ENCODE data around the gene SCO2.

DNA sequence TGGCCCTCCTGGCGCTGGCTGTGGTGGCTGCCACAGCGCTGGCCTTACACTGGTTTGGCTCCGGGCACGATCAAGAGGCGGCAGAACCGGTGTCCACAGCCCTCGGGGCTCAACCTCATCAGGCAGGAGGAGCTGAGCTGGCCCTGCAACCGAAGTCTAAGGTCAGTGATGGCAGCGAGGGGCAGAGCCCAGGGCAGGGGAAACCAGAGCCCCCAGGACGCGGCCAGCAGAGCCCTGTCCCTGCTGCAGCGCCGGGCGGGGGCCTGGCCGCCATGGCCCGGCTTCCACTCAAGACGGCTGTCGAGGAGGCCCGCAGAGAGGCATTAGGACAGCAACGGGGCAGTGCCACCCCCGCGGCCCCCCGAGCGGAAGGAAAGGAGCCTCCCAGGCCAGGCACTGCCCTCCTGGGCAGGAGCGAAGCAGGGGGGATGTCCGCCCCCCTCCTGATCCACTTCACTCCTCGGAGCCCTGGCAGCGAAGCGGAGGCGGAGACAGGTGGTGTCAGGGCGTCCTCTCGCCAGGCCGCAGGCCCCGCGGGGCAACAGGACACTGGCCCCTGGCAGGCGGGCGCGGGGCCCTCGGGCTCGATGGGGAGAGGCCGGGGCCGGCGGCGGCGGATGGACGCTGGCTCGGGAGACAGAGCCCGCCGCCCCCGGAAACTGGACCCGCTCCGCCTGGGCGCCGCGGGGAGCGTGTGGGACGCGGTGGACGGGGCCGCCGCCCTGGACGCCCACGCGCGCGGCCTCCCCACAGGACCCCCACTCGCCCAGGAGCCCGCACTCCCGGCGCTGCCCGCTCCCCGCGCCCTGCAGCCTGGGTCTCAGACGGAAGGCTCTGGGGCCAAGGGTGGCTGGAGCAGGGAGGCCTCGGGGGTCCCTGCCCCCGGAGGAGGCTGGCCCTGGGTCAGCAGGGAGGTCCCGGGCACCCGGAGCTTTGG, 21.2 kb upstream of the SCO2 start:
- TF ChIP-seq, protein P1, sequence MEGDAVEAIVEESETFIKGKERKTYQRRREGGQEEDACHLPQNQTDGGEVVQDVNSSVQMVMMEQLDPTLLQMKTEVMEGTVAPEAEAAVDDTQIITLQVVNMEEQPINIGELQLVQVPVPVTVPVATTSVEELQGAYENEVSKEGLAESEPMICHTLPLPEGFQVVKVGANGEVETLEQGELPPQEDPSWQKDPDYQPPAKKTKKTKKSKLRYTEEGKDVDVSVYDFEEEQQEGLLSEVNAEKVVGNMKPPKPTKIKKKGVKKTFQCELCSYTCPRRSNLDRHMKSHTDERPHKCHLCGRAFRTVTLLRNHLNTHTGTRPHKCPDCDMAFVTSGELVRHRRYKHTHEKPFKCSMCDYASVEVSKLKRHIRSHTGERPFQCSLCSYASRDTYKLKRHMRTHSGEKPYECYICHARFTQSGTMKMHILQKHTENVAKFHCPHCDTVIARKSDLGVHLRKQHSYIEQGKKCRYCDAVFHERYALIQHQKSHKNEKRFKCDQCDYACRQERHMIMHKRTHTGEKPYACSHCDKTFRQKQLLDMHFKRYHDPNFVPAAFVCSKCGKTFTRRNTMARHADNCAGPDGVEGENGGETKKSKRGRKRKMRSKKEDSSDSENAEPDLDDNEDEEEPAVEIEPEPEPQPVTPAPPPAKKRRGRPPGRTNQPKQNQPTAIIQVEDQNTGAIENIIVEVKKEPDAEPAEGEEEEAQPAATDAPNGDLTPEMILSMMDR (IDR thresholded peaks at IDR 0.05), result no peak
- TF ChIP-seq POLR2A (IDR thresholded peaks at IDR 0.05), result no peak
- TF ChIP-seq POLR2AphosphoS5 (IDR thresholded peaks at IDR 0.05), result no peak

Measured in breast epithelium (tissue), 3 donors.